ENCODE measurements around the gene MAP1A. TPM values are rescaled to one million over a fixed set of nuclear protein-coding genes. Genes with fewer than 3 reads are reported as not detected.

The MAP1A gene
- total and polyA plus RNA-seq, 2 donors (not counting 1 experiment from before 2014, with no cell fraction given): 0.03 to 0.07 TPM

GRCh38 chr15:43534897-43535296 is 17.5 kb downstream of the MAP1A start:
- no peaks in the 10 kb centered on the region for H3K4me1 Mint-ChIP-seq
- no peaks in the 10 kb centered on the region for H4K20me1 ChIP-seq (ENCODE audit: control insufficient read depth, insufficient read depth, low read length, poor library complexity, severe bottlenecking)
- no peaks in the 10 kb centered on the region for H3K9me3 Mint-ChIP-seq (ENCODE audit: insufficient read depth)
- intact Hi-C loops (cut with micrococcal nuclease): no loop called here
- no peak overlapping the region for H3K9ac ChIP-seq (ENCODE audit: low read length)
- H3K79me2 ChIP-seq (ENCODE audit: control insufficient read depth, insufficient read depth, low read length): no peaks in the 10 kb centered on the region
- no peak overlapping the region for H3K4me3 ChIP-seq (ENCODE audit: control extremely low read depth in 1 of 5, extremely low read depth in 1 of 5, insufficient read depth in 1 of 5, low read depth in 2 of 5, low read length in 4 of 5)
- H3K4me2 ChIP-seq (replicated peaks; ENCODE audit: low read depth, low read length, poor library complexity, severe bottlenecking): no peak overlapping the region
- no peak overlapping the region for H3K27ac Mint-ChIP-seq
- POLR2A ChIA-PET: no interaction called here
- H3K27me3 ChIP-seq (replicated peaks in 1 of 4; ENCODE audit: control extremely low read depth in 1 of 4, control insufficient read depth in 3 of 4, insufficient read depth in 4 of 4, low read length in 3 of 4): no peaks in the 10 kb centered on the region
- H2AFZ ChIP-seq (ENCODE audit: insufficient read depth, low read depth, low read length, poor library complexity, severe bottlenecking): no peak overlapping the region
- H3K36me3 ChIP-seq (replicated peaks in 1 of 2; ENCODE audit: control extremely low read depth in 1 of 2, control insufficient read depth in 1 of 2, extremely low read depth in 1 of 2, insufficient read depth in 2 of 2, low read length in 1 of 2): peaks cover 0 to 16% of the 10 kb centered on the region in 2 experiments
- no peak overlapping the region for H3K27ac ChIP-seq (ENCODE audit: low read length in 2 of 2)
- no peak for ATAC-seq (ENCODE audit: low read depth)
- DNase-seq: no peak
- 57% methylated on average over 2 of the region's 3 CpGs for WGBS (ENCODE audit: insufficient coverage)
- H3K4me1 ChIP-seq (ENCODE audit: control insufficient read depth in 2 of 2, insufficient read depth in 2 of 2, low read length in 2 of 2): no peaks in the 10 kb centered on the region
- TF ChIP-seq CTCF (IDR thresholded peaks at IDR 0.05) (no peak), EZH2 (IDR thresholded peaks at IDR 0.05; ENCODE audit: borderline replicate concordance, insufficient read depth, low read depth, low read length, poor library complexity, severe bottlenecking) (no peak)
- H3K27me3 Mint-ChIP-seq: no peaks in the 10 kb centered on the region
- CTCF ChIA-PET: no interaction called here
- H3K9me3 ChIP-seq (ENCODE audit: control extremely low read depth in 1 of 3, control insufficient read depth in 2 of 3, insufficient read depth in 1 of 3, low read length in 2 of 3): no peaks in the 10 kb centered on the region
- no peak overlapping the region for H3K4me3 Mint-ChIP-seq

- Histone ChIP-seq H3K4me3 (ENCODE audit: control extremely low read depth in 1 of 5, extremely low read depth in 1 of 5, insufficient read depth in 1 of 5, low read depth in 2 of 5, low read length in 4 of 5) (no peak overlapping the region), H3K27me3 (replicated peaks in 1 of 4; ENCODE audit: control extremely low read depth in 1 of 4, control insufficient read depth in 3 of 4, insufficient read depth in 4 of 4, low read length in 3 of 4) (no peaks in the 10 kb centered on the region), H2AFZ (ENCODE audit: insufficient read depth, low read depth, low read length, poor library complexity, severe bottlenecking) (no peak overlapping the region), H3K79me2 (ENCODE audit: control insufficient read depth, insufficient read depth, low read length) (no peaks in the 10 kb centered on the region), H3K4me2 (replicated peaks; ENCODE audit: low read depth, low read length, poor library complexity, severe bottlenecking) (no peak overlapping the region), H3K27ac (ENCODE audit: low read length in 2 of 2) (no peak overlapping the region), H3K4me1 (ENCODE audit: control insufficient read depth in 2 of 2, insufficient read depth in 2 of 2, low read length in 2 of 2) (no peaks in the 10 kb centered on the region), H3K9ac (ENCODE audit: low read length) (no peak overlapping the region), H3K9me3 (ENCODE audit: control extremely low read depth in 1 of 3, control insufficient read depth in 2 of 3, insufficient read depth in 1 of 3, low read length in 2 of 3) (no peaks in the 10 kb centered on the region), H4K20me1 (ENCODE audit: control insufficient read depth, insufficient read depth, low read length, poor library complexity, severe bottlenecking) (no peaks in the 10 kb centered on the region), H3K36me3 (replicated peaks in 1 of 2; ENCODE audit: control extremely low read depth in 1 of 2, control insufficient read depth in 1 of 2, extremely low read depth in 1 of 2, insufficient read depth in 2 of 2, low read length in 1 of 2) (peaks cover 0 to 16% of the 10 kb centered on the region in 2 experiments)
- TF ChIP-seq CTCF (IDR thresholded peaks at IDR 0.05): no peak
- no peak for TF ChIP-seq EZH2 (IDR thresholded peaks at IDR 0.05; ENCODE audit: borderline replicate concordance, insufficient read depth, low read depth, low read length, poor library complexity, severe bottlenecking)
- no peaks in the 10 kb centered on the region for H3K9me3 Mint-ChIP-seq (ENCODE audit: insufficient read depth)
- no CpG with 5 or more reads among the region's 2 CpGs for WGBS (ENCODE audit: insufficient coverage)
- intact Hi-C loops (cut with micrococcal nuclease): no loop called here
- H3K27ac Mint-ChIP-seq: no peak overlapping the region
- POLR2A ChIA-PET: no interaction called here
- H3K4me1 Mint-ChIP-seq: no peaks in the 10 kb centered on the region
- ATAC-seq (ENCODE audit: low read depth): no peak
- CTCF ChIA-PET: no interaction called here
- DNase-seq: no peak
- no peak overlapping the region for H3K4me3 Mint-ChIP-seq
- H3K27me3 Mint-ChIP-seq: no peaks in the 10 kb centered on the region
Measured at GRCh38 chr15:43538091-43538490, 20.7 kb downstream of the MAP1A start.

Data from B cell (primary cell).